IPS-20b (cell line): ENCODE data around the gene HES1.

ENCODE experiments used
- H3K27ac ChIP-seq: one replicate; pipeline ENCODE4 v1.5.1; 2013; ENCODE audit warnings: low read length
- H3K27me3 ChIP-seq: 2 replicates; pipeline ENCODE4 v1.6.1; 2013; ENCODE audit warnings: mild to moderate bottlenecking, low read length, inconsistent platforms; ENCODE audit not compliant: insufficient read depth
- H3K36me3 ChIP-seq: 2 replicates; pipeline ENCODE4 v1.6.1; 2013; ENCODE audit warnings: low read depth, mild to moderate bottlenecking, inconsistent platforms, low read length, moderate library complexity; ENCODE audit not compliant: insufficient read depth
- H3K4me1 ChIP-seq: 2 replicates; pipeline ENCODE4 v1.6.1; 2013; ENCODE audit warnings: mild to moderate bottlenecking, control low read depth, inconsistent platforms, low read length, moderate library complexity; ENCODE audit not compliant: insufficient read depth
- H3K4me3 ChIP-seq: 2 replicates; pipeline ENCODE4 v1.5.1; 2013; ENCODE audit warnings: mild to moderate bottlenecking, low read length, inconsistent platforms
- H3K9ac ChIP-seq: 2 replicates; pipeline ENCODE4 v1.6.1; 2013; ENCODE audit warnings: low read depth, mild to moderate bottlenecking, inconsistent platforms, low read length, moderate library complexity
- H3K9me3 ChIP-seq: 2 replicates; pipeline ENCODE4 v1.6.1; 2013; ENCODE audit warnings: mild to moderate bottlenecking, low read depth, low read length, inconsistent platforms; ENCODE audit not compliant: insufficient read depth

HES1 gene

GRCh38 chr3:194095464-194095863, 40.5 kb upstream of the HES1 start:
- no peak overlapping the region for H3K9ac ChIP-seq
- H3K9me3 ChIP-seq = no peaks in the 10 kb centered on the region
- H3K4me1 ChIP-seq = no peaks in the 10 kb centered on the region
- H3K36me3 ChIP-seq = no peaks in the 10 kb centered on the region
- H3K27ac ChIP-seq = no peak overlapping the region
- H3K27me3 ChIP-seq = peaks cover 17% of the 10 kb centered on the region
- no peak overlapping the region for H3K4me3 ChIP-seq

GRCh38 chr3:194095902-194096301, 40.0 kb upstream of the HES1 start:
- no peak overlapping the region for H3K27ac ChIP-seq
- no peaks in the 10 kb centered on the region for H3K36me3 ChIP-seq
- H3K9me3 ChIP-seq = no peaks in the 10 kb centered on the region
- H3K9ac ChIP-seq = no peak overlapping the region
- H3K4me3 ChIP-seq = no peak overlapping the region
- no peaks in the 10 kb centered on the region for H3K4me1 ChIP-seq
- H3K27me3 ChIP-seq = peaks cover 20% of the 10 kb centered on the region

- Histone ChIP-seq H3K9me3 (no peaks in the 10 kb centered on the region), H3K27me3 (peaks cover 20% of the 10 kb centered on the region), H3K4me3 (no peak overlapping the region), H3K4me1 (no peaks in the 10 kb centered on the region), H3K9ac (no peak overlapping the region), H3K27ac (no peak overlapping the region), H3K36me3 (no peaks in the 10 kb centered on the region)
These were observed 38.6 kb upstream of the HES1 start for GRCh38 chr3:194097141-194097882.

GRCh38 chr3:194098081-194098842, 37.7 kb upstream of the HES1 start:
- Histone ChIP-seq H3K9me3 (no peaks in the 10 kb centered on the region), H3K4me3 (no peak overlapping the region), H3K27ac (no peak overlapping the region), H3K9ac (no peak overlapping the region), H3K36me3 (no peaks in the 10 kb centered on the region), H3K4me1 (no peaks in the 10 kb centered on the region), H3K27me3 (peaks cover 20% of the 10 kb centered on the region)

GRCh38 chr3:194098843-194099183, 37.1 kb upstream of the HES1 start:
- Histone ChIP-seq H3K27me3 (peaks cover 20% of the 10 kb centered on the region), H3K4me1 (no peaks in the 10 kb centered on the region), H3K27ac (no peak overlapping the region), H3K9me3 (no peaks in the 10 kb centered on the region), H3K4me3 (no peak overlapping the region), H3K36me3 (no peaks in the 10 kb centered on the region), H3K9ac (no peak overlapping the region)

- H3K4me3 ChIP-seq = no peak overlapping the region
- H3K36me3 ChIP-seq = no peaks in the 10 kb centered on the region
- no peaks in the 10 kb centered on the region for H3K9me3 ChIP-seq
- no peaks in the 10 kb centered on the region for H3K4me1 ChIP-seq
- no peak overlapping the region for H3K9ac ChIP-seq
- no peak overlapping the region for H3K27ac ChIP-seq
- peaks cover 20% of the 10 kb centered on the region for H3K27me3 ChIP-seq
These were observed 36.7 kb upstream of the HES1 start for GRCh38 chr3:194099215-194099614.

- Histone ChIP-seq H3K36me3 (no peaks in the 10 kb centered on the region), H3K4me3 (no peak overlapping the region), H3K9ac (no peak overlapping the region), H3K27me3 (peaks cover 20% of the 10 kb centered on the region), H3K4me1 (no peaks in the 10 kb centered on the region), H3K27ac (no peak overlapping the region), H3K9me3 (no peaks in the 10 kb centered on the region)
These were observed 35.0 kb upstream of the HES1 start for GRCh38 chr3:194100856-194101390.

GRCh38 chr3:194101592-194102432, 34.1 kb upstream of the HES1 start:
- H3K27ac ChIP-seq = no peak overlapping the region
- H3K27me3 ChIP-seq = peaks cover 20% of the 10 kb centered on the region
- H3K4me3 ChIP-seq = no peak overlapping the region
- no peaks in the 10 kb centered on the region for H3K9me3 ChIP-seq
- H3K9ac ChIP-seq = no peak overlapping the region
- H3K4me1 ChIP-seq = no peaks in the 10 kb centered on the region
- H3K36me3 ChIP-seq = no peaks in the 10 kb centered on the region

GRCh38 chr3:194102436-194102835, 33.5 kb upstream of the HES1 start:
- H3K9ac ChIP-seq = no peak overlapping the region
- no peak overlapping the region for H3K4me3 ChIP-seq
- H3K27ac ChIP-seq = no peak overlapping the region
- peaks cover 20% of the 10 kb centered on the region for H3K27me3 ChIP-seq
- H3K36me3 ChIP-seq = no peaks in the 10 kb centered on the region
- H3K4me1 ChIP-seq = no peaks in the 10 kb centered on the region
- H3K9me3 ChIP-seq = no peaks in the 10 kb centered on the region

GRCh38 chr3:194103505-194103904, 32.4 kb upstream of the HES1 start:
- Histone ChIP-seq H3K4me3 (no peak overlapping the region), H3K27ac (no peak overlapping the region), H3K9ac (no peak overlapping the region), H3K36me3 (no peaks in the 10 kb centered on the region), H3K27me3 (peaks cover 19% of the 10 kb centered on the region), H3K9me3 (no peaks in the 10 kb centered on the region), H3K4me1 (no peaks in the 10 kb centered on the region)

- Histone ChIP-seq H3K27ac (no peak overlapping the region), H3K9me3 (no peaks in the 10 kb centered on the region), H3K27me3 (peaks cover 13% of the 10 kb centered on the region; the same call in 1 of the 2 replicates), H3K4me3 (no peak overlapping the region), H3K36me3 (no peaks in the 10 kb centered on the region), H3K4me1 (peaks cover under 1% of the 10 kb centered on the region), H3K9ac (no peak overlapping the region)
These were observed 31.8 kb upstream of the HES1 start for GRCh38 chr3:194103983-194104751.
